Endothelial cell of umbilical vein (primary cell): ENCODE measurements around the gene TWIST1. TPM values are rescaled to one million over a fixed set of nuclear protein-coding genes. Genes with fewer than 3 reads are reported as not detected.

ENCODE experiments used
- BruUV-seq: library from RNA; stranded (reverse); fragments of 400-500 nt; replicated peaks from 2 replicates; lab custom pipeline; 2021; lab: Mats Ljungman, UMichigan
- CTCF ChIA-PET: fragments of 300-600, 350-600 bp; sonication (Branson Sonifier 250); formaldehyde crosslinking; loops from one replicate; lab custom pipeline; 2021; ENCODE audit warnings: antibody characterized with exemption, inconsistent platforms; lab: Charles Lee
- POLR2A ChIA-PET: fragments of 300-600, 350-600 bp; sonication (Branson Sonifier 250); formaldehyde crosslinking; loops from one replicate; lab custom pipeline; 2021; ENCODE audit warnings: antibody characterized with exemption, inconsistent platforms; lab: Charles Lee
- DNase-seq: peaks from one replicate; pipeline ENCODE4 v3.0.0-alpha.2; 2011; ENCODE audit warnings: low read depth, low spot score
- FAIRE-seq: peaks from 2 replicates; lab custom pipeline; 2011; peaks lifted over from hg19 to GRCh38; lab: Jason Lieb, UNC
- H2AFZ ChIP-seq: 2 replicates; pipeline ENCODE4 v1.6.0; 2012; ENCODE audit warnings: low read depth, low read length, control low read depth, inconsistent platforms
- H3K27ac ChIP-seq: 2 replicates; pipeline ENCODE4 v1.5.1; 2011; ENCODE audit warnings: low read depth, mild to moderate bottlenecking, control low read depth, low read length, moderate library complexity; ENCODE audit not compliant: insufficient read depth
- H3K27me3 ChIP-seq, 2 experiments: 2 replicates each; pipeline versions ENCODE4 v1.6.0 to v1.6.1; 2011; ENCODE audit warnings: low read length in 2 of 2, mixed read lengths in 1 of 2; ENCODE audit not compliant: control insufficient read depth in 2 of 2, insufficient read depth in 2 of 2
- H3K36me3 ChIP-seq, 2 experiments: 2 replicates in 1 of 2; 3 replicates in 1 of 2; pipeline ENCODE4 v1.5.1; 2011; ENCODE audit warnings: low read length in 2 of 2, mild to moderate bottlenecking in 1 of 2, moderate library complexity in 1 of 2; ENCODE audit not compliant: control insufficient read depth in 2 of 2, insufficient read depth in 2 of 2; ENCODE audit errors: extremely low read depth in 1 of 2
- H3K4me1 ChIP-seq: 3 replicates; pipeline ENCODE4 v1.5.1; 2011; ENCODE audit warnings: mild to moderate bottlenecking, low read length; ENCODE audit not compliant: control insufficient read depth, insufficient read depth; ENCODE audit errors: extremely low read depth
- H3K4me2 ChIP-seq: 2 replicates; pipeline ENCODE4 v1.6.1; 2011; ENCODE audit warnings: low read length, control low read depth, mixed read lengths; ENCODE audit not compliant: insufficient read depth
- H3K4me3 ChIP-seq, 3 experiments: fragments of 200-600 bp in 1 of 3; sonication (generic), shearing (Covaris generic) in 1 of 3; replicated peaks in 1 of 3; 2 replicates each; pipeline ENCODE4 v1.5.1; 2011 to 2016; ENCODE audit warnings: control low read depth in 3 of 3, low read length in 3 of 3, mild to moderate bottlenecking in 2 of 3, inconsistent platforms in 1 of 3, low read depth in 1 of 3, moderate library complexity in 1 of 3; ENCODE audit not compliant: insufficient read depth in 1 of 3
- H3K79me2 ChIP-seq: 2 replicates; pipeline ENCODE4 v1.6.0; 2012; ENCODE audit warnings: low read length, inconsistent platforms; ENCODE audit not compliant: control insufficient read depth, insufficient read depth
- H3K9ac ChIP-seq: replicated peaks from 2 replicates; pipeline ENCODE3; 2011; ENCODE audit warnings: low read length, control low read depth; ENCODE audit not compliant: insufficient read depth; ENCODE audit errors: extremely low read depth
- H3K9me1 ChIP-seq: replicated peaks from 3 replicates; pipeline ENCODE4 v1.6.0; 2011; ENCODE audit warnings: mild to moderate bottlenecking, low read length; ENCODE audit not compliant: control insufficient read depth, insufficient read depth; ENCODE audit errors: extremely low read depth
- H3K9me3 ChIP-seq: replicated peaks from 2 replicates; pipeline ENCODE4 v1.5.1; 2012; ENCODE audit warnings: low read length, inconsistent platforms; ENCODE audit not compliant: control insufficient read depth, insufficient read depth
- H4K20me1 ChIP-seq: replicated peaks from 2 replicates; pipeline ENCODE3; 2011; ENCODE audit warnings: mild to moderate bottlenecking, low read length; ENCODE audit not compliant: control insufficient read depth, insufficient read depth; ENCODE audit errors: extremely low read depth
- CTCF ChIP-seq, 2 donors: IDR thresholded peaks; 1 replicate in 1 of 2; 2 replicates in 1 of 2; pipeline ENCODE4 v1.5.1; 2011; ENCODE audit warnings: low read length in 2 of 2, mild to moderate bottlenecking in 2 of 2, moderate library complexity in 2 of 2, control low read depth in 1 of 2, inconsistent platforms in 1 of 2, low read depth in 1 of 2; ENCODE audit not compliant: insufficient read depth in 1 of 2; ENCODE audit errors: extremely low read depth in 1 of 2
- EZH2 ChIP-seq: IDR thresholded peaks from 2 replicates; pipeline ENCODE4 v1.6.1; 2012; ENCODE audit warnings: borderline replicate concordance, low read depth, mild to moderate bottlenecking, moderate library complexity, low read length, inconsistent platforms; ENCODE audit not compliant: severe bottlenecking
- FOS ChIP-seq: IDR thresholded peaks from 2 replicates; pipeline ENCODE4 v1.6.1; 2011; ENCODE audit warnings: mild to moderate bottlenecking, low read length, moderate library complexity, borderline replicate concordance; ENCODE audit not compliant: insufficient read depth
- GATA2 ChIP-seq: IDR thresholded peaks from 2 replicates; pipeline ENCODE4 v1.7.0; 2011; ENCODE audit warnings: low read depth, mild to moderate bottlenecking, moderate library complexity, mixed read lengths, low read length; ENCODE audit not compliant: insufficient read length, insufficient read depth
- JUN ChIP-seq: IDR thresholded peaks from 2 replicates; pipeline ENCODE4 v1.6.1; 2011; ENCODE audit warnings: borderline replicate concordance, low read depth; ENCODE audit not compliant: insufficient read length, insufficient read depth
- MAX ChIP-seq: IDR thresholded peaks from 2 replicates; pipeline ENCODE4 v1.6.1; 2011; ENCODE audit not compliant: insufficient read depth, insufficient read length
- MYC ChIP-seq: IDR thresholded peaks from one replicate; pipeline ENCODE4 v1.6.1; 2011; ENCODE audit warnings: mild to moderate bottlenecking, low read depth, low read length
- POLR2A ChIP-seq: IDR thresholded peaks from 2 replicates; pipeline ENCODE4 v1.6.1; 2012; ENCODE audit warnings: low read depth, mild to moderate bottlenecking, control low read depth, low read length
- POLR2AphosphoS5 ChIP-seq: IDR thresholded peaks from 2 replicates; pipeline ENCODE4 v1.6.1; 2012; ENCODE audit warnings: low read depth, mild to moderate bottlenecking, control low read depth, low read length, moderate library complexity; ENCODE audit not compliant: insufficient read depth
- dilution Hi-C: fragments of 300-500 bp; cut with MboI; formaldehyde crosslinking; loops from one replicate; pipeline ENCODE4 v1.15.0; 2019; ENCODE audit warnings: low sequenced_read_pairs; ENCODE audit not compliant: extremely low pct_ligation_motif_present
- intact Hi-C: fragments of 100-400 bp; cut with micrococcal nuclease; formaldehyde crosslinking; loops from one replicate; pipeline ENCODE4 v1.10.0; 2022
- polyA plus RNA-seq, 4 experiments: library from polyadenylated mRNA; depleted of rRNA in 3 of 4; stranded (reverse) in 3 of 4; unstranded in 1 of 4; fragments of >200 nt; gene quantifications; 2 replicates each; pipeline versions ENCODE4 v1.2.1 to v1.2.3, GENCODE V29; 2011 to 2012; ENCODE audit warnings: missing spikeins in 1 of 4
- total RNA-seq: library from RNA; stranded (reverse); gene quantifications from 2 replicates; pipeline ENCODE4 v1.2.3, GENCODE V29; 2021

TWIST1 gene
- total and polyA plus RNA-seq, 2 donors (not counting 3 experiments of a cell fraction or from before 2014, with no cell fraction given), result not detected

DNA sequence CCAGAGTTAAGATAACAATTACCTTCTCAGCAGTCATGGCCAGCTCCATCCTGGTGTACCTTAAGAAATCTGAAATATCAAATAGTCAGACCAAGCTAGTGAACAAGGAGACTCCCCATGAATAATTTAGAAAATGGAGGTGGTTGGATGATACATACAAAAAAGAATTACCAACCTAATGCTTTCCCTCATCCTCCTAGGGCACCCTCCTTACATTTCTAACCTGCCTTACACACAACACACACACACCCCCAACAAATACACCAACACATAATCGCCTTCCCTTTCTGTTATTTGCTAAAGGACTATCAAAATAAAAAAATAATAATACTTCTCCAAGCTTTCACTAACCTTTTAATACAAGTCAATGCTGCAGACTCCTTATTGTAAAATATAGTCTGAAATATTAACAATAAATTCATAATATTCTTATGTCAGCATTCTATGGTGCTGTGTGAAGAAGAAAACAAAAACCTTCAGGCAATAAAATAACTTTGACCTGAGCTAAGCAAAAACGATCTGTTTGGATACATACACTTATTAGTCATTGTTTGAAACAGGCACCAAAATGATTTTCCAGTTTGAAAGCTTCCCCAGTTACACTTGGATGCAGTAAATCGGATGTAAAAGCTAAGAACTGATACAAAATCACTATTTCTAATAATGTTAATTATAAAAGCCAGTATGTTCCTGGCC, 3.4 kb downstream of the TWIST1 start:
- H3K27me3 ChIP-seq, result peaks cover 80 to 94% of the 10 kb centered on the region in 2 experiments

More for the DNA sequence above, 3.4 kb downstream of the TWIST1 start:
- Histone ChIP-seq H3K27ac (no peak overlapping the region), H3K9me1 (no peaks in the 10 kb centered on the region), H3K4me1 (peaks cover 9% of the 10 kb centered on the region), H3K9me3 (no peaks in the 10 kb centered on the region), H2AFZ (no peak overlapping the region), H3K36me3 (no peaks in the 10 kb centered on the region), H4K20me1 (no peaks in the 10 kb centered on the region), H3K79me2 (no peaks in the 10 kb centered on the region), H3K4me2 (no peak overlapping the region), H3K4me3 (no peak overlapping the region), H3K9ac (no peak overlapping the region)
- ChIA-PET CTCF (interaction anchor here (1.1 to 1.4 kb wide), 3 partner anchors 8 to 552 kb away, joined by 3 to 6 read pairs (median 3); no protein-coding TSS in a partner anchor), POLR2A (no interaction called here)
- intact Hi-C loops (no loop called here), dilution Hi-C loops (no loop called here)
- no TSS peak for BruUV-seq
- TF ChIP-seq MAX, result no peak
- TF ChIP-seq JUN, result no peak
- TF ChIP-seq EZH2, result no peak
- TF ChIP-seq GATA2, result no peak
- TF ChIP-seq POLR2AphosphoS5, result no peak
- no peak for TF ChIP-seq CTCF (IDR thresholded peaks at IDR 0.05; ENCODE audit: extremely low read depth in 1 of 2, insufficient read depth in 1 of 2, low read depth in 1 of 2, low read length in 2 of 2)
- TF ChIP-seq MYC, result no peak
- TF ChIP-seq POLR2A, result no peak
- no peak for TF ChIP-seq FOS
- no peak for DNase-seq
- no peak for FAIRE-seq
